ENCODE measurements around the gene VCPKMT. TPM values are rescaled to one million over a fixed set of nuclear protein-coding genes. Genes with fewer than 3 reads are reported as not detected.

Gene VCPKMT
- total RNA-seq, 1 donor from 2014 or later, result 6.4 TPM

DNA sequence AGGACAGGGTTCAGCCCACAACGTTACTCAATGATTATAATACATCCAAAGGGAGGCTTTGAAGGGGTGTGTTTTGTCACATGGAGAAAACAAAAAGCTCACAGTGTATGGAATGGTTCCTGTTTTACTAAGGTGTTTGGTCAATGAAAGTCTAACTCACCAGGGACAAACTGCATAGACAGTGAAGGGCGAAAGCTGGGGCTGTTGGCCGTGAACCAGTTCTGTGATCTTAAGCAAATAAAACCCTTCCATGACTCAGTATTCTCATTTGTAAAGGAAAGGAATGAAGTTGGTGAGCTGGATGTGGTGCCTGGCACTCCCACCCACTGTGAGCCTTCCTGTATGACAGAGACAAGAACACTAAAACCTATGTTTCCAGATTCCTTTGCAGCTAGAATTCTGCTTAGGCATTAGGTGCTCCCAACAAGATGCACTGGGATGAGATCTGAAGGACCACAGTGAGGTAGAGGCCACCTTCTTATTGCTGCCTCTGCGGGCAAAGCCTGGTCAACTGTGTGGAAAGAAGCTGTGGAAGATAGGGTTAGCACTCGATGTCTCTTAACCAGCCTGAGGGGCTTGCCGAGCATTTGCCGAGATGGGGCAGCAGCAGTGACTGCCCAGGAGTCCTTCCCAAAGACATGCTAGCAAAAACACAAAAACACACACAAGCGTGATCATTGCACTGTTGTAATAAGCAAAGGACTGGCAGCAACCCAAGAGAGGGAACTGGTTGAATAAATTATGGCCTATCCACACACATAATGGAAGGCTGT, 48.5 kb downstream of the VCPKMT start:
- DNase-seq (ENCODE audit: low spot score), result no peak

DNA sequence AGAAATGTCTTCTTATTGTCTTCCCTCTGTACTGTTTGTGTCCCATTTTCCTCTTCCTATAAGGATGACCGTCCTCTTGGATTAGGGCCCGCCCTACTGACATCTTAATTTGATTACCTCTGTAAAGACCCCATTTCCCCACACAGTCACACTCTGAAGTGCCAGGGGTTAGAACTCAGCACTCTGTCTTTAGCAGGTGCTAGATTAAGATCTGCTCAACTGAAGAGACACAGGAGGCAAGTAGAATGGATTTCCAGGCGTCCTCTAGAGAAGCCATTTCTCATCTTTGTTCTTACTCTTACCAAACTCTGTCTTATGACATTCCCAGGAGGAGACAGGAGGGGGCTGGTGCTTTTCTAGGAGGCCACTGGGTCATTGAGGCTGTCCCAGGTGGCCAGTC, 50.8 kb downstream of the VCPKMT start:
- no peak for DNase-seq (ENCODE audit: low spot score)

DNA sequence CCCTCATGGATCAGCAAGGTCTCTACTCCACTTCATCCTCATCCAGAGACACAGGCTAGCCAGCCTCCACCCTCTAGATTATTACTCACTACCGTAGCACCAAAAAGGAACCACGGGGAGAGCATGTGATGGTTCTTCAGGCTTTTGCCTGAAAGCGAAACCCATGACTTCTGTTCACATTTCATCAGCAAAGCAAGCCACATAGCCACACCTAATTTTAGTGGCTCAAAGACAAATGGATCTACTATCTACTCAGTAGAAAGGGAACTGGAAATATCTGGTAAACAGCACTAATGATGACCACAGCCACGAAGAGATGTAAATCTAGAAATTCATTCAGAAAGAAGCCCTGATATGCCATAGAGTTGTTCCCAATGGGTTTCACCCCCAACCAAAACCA, 51.4 kb downstream of the VCPKMT start:
- peak; percentile 63 for DNase-seq (ENCODE audit: low spot score)

DNA sequence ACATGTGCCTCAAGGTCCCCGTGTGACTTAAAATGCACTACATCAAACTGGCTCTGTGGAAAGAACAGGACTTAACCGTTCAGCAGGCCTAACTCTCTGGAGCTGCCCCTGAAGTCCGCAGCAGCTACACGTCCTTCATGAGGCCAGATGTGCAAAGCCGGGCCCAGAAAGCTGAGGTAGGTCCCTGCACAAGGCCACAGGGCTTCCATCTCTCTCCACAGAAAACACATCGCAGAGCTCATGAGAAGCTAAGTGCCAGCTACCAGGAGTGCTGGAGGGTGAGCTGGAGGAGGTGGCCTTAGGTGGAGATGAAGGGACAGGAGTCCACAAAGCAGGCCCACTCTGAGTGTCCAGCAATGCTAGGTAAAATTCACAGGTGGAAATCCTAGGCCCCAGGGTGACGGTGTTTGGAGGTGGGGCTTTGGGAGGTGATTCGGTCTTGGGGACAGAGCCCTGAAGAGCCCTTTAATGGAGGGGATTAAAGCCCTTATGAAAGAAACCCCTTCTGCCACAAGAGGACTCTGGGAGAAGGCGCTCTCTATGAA, 52.4 kb downstream of the VCPKMT start:
- DNase-seq (ENCODE audit: low spot score), result no peak

DNA sequence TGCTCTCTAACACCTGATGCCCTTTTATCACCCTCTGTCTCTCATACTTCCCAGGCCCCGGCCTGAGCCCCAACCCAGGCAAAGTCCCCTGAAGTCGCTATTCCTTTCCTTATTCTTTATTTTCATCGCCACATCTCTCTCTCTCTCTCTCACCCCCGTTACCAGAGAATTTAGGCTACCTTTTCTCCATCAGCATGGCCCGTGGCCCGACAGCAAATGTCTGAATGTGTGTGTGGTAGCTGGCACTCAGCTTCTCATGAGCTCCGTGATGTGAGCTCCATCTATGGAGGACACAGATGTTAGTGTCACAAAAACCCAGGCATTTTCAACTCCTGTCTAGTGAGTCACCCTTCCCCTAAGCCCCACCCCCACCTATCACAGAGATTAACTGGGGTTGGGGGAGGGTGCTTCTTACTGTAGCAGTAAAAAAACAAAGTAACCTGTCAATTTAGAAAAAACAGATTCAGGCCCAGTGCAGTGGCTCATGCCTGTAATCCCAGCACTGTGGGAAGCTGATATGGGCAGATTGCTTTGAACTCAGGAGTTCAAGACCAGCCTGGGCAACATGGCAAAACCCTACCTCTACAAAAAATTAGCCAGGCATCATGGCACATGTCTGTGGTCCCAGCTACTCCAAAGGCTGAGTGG, 53.8 kb downstream of the VCPKMT start:
- peak; percentile 77 for DNase-seq (ENCODE audit: low spot score)

DNA sequence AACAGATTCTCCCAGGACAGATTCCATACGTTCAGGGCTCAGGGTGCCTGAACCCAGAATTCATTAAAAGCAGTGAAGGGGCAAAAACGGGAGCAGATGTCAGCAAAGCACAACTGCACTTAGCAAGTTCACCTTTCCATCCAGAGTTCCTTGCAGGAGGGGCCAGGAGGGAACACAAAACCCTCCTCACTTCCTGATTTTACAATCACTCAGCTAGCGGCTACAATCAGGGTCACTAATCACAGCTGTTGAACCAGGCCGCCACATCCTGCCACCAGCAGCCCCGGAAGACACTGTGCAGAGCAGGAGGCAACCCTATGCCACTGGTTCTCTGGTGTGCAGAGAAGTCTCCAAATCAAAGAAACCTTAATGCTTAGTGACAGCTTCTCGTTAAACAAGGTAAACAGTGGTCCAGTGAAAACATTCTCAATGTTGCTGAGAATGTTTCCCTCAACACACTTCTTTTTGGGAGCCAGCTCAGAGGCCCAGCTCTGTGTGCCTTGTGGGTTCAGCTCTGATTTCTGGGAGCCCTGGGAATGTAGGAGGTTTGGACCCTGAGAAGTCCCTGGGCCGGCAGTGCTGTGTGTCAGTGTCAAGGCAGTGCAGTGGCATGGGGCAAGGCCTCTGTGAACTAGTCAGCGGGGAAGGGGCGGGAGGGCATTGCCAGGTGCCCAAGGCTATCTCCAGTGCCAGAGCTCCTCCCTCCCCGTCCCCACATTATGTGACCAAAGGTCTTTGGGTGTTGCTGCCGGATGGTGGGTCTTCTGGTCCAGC, 54.5 kb downstream of the VCPKMT start:
- DNase-seq (ENCODE audit: low spot score), result peak; percentile 70

DNA sequence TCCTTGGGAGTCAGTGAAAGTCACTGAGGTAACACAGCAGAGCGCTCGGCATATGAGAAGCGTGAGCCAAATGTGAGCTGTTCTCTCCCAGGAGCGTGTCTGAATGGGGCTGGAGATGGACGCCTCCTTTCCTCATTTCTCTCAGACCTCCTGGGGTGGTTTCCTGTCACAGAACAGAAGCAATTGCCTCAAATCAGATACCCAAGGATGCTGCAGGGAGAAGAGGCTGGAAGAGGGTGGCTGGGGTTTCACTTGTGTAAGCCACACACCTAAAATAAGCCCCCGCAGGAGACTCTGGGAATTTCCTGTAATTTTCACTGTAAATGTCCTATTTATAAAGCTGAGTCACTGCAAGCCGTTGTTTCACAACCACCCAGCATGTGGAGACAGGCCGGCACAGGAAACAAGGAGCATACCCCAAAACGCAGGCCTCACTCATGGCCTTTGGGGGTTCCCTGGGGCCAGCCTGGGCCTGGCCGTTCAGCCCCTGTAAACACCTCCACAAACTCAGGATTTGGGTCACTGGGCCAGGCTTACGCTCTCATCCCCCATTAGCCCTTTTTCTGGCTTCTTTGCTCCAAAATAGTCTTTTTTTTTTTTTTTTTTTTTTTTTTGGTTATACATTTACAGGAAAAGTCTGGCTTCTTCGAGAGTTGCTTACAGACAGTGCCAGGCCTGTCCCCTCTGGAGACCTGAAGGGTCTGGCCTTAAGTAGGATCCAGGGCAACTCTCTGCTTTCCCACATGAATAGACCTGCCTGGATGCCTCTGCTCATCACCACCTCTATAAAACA, 55.3 kb downstream of the VCPKMT start:
- DNase-seq (ENCODE audit: low spot score), result peak; percentile 82

DNA sequence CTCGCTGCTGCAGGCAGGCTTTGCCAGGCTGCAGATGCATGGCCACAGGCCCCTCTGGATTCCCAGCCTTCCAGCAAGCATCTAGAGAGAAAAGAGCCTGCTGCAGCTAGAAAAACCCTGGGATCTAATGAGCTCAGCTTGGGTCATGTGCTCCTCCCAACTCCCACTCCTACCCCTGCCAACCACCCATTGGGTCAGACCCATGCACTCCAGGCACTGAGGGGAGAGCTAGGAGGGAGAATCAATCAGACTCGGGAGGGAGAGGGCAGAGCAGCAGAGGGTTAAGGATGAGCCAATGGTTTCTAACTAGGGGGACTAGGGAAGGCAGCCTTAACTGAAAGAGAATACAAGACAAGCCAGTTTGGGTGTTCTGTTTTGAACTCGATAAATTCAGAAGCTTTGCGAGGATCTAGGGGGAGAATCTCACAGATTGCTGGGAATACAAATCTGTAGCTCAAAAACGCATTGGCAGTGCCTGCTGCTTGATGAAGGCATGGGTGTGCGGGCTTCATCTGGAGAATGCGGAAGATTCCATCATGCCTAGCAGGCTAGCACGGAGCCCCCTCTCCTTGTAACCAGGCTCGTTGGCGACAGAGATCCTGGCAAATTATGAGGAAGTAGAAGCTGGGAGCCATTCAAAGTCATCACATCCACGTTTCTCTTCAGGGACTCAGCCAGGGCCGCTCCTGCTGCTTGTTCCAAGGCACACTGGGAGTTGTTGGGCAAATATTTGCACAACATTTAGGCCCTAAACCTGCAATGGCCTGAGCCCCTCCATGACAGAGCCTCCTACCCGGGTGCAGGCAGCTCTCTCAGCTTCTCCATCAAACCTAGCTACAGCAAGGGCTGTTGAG, 56.4 kb downstream of the VCPKMT start:
- DNase-seq (ENCODE audit: low spot score), result no peak

Other genes starting within 250 kb of the VCPKMT start
- gene ARF6, start 223.5 kb downstream of the VCPKMT start, total RNA-seq, result 75.5 TPM
- 38.0 TPM for gene SOS2, start 115.0 kb upstream of the VCPKMT start, total RNA-seq
- 7.8 TPM for gene L2HGDH, start 195.7 kb upstream of the VCPKMT start, total RNA-seq
- 31.0 TPM for gene DMAC2L, start 195.8 kb upstream of the VCPKMT start, total RNA-seq

Measured in ureter (tissue), 1 donor.